ENCODE measurements around the gene DTX3.
A peak's percentile ranks its signal among the peaks of the same experiment; 100 is the strongest.

Gene DTX3

GRCh38 chr12:57620936-57621496 is 16.4 kb downstream of the DTX3 start:
- no peak for DNase-seq

- DNase-seq = peak; percentile 56
These were observed 17.1 kb downstream of the DTX3 start for GRCh38 chr12:57621497-57622292.

- DNase-seq = no peak
These were observed 17.9 kb downstream of the DTX3 start for GRCh38 chr12:57622293-57623245.

- no peak for DNase-seq
These were observed 18.8 kb downstream of the DTX3 start for GRCh38 chr12:57623385-57623784.

- no peak for DNase-seq
These were observed 19.3 kb downstream of the DTX3 start for GRCh38 chr12:57623811-57624390.

GRCh38 chr12:57624441-57625220 is 20.0 kb downstream of the DTX3 start:
- DNase-seq = no peak

- no peak for DNase-seq
These were observed 20.8 kb downstream of the DTX3 start for GRCh38 chr12:57625261-57626032.

- no peak for DNase-seq
These were observed 21.7 kb downstream of the DTX3 start for GRCh38 chr12:57626111-57626920.

- no peak for DNase-seq
These were observed 22.4 kb downstream of the DTX3 start for GRCh38 chr12:57626921-57627445.

- no peak for DNase-seq
These were observed 23.1 kb downstream of the DTX3 start for GRCh38 chr12:57627501-57628279.

GRCh38 chr12:57628280-57629191 is 23.9 kb downstream of the DTX3 start:
- DNase-seq = no peak

GRCh38 chr12:57629897-57630471 is 25.4 kb downstream of the DTX3 start:
- no peak for DNase-seq

GRCh38 chr12:57630891-57631433 is 26.3 kb downstream of the DTX3 start:
- no peak for DNase-seq

- DNase-seq = no peak
These were observed 27.0 kb downstream of the DTX3 start for GRCh38 chr12:57631566-57632072.

GRCh38 chr12:57632073-57632957 is 27.7 kb downstream of the DTX3 start:
- DNase-seq = no peak
